H54 (cell line): ENCODE data around the gene ACAD9.
"Not testable (repeated sequence)": the region's sequence is repeated elsewhere in the genome, so short reads cannot be mapped to it uniquely, and the experiment has no call there.

Experiments
- DNase-seq: peaks from one replicate; pipeline ENCODE4 v3.0.0; 2011; ENCODE audit warnings: low spot score, mixed read lengths; ENCODE audit not compliant: insufficient read length
- FAIRE-seq: peaks from 3 replicates; lab custom pipeline; 2011; peaks lifted over from hg19 to GRCh38; lab: Jason Lieb, UNC
- POLR2A ChIP-seq: IDR thresholded peaks from 2 replicates; pipeline ENCODE4 v1.6.1; 2011; ENCODE audit warnings: low read depth, mild to moderate bottlenecking, low read length

Gene ACAD9

GRCh38 chr3:128872744-128873143, 6.7 kb upstream of the ACAD9 start:
- DNase-seq (no peak), FAIRE-seq (no peak)
- no peak for TF ChIP-seq POLR2A

GRCh38 chr3:128873244-128874022, 6.0 kb upstream of the ACAD9 start:
- DNase-seq = no peak
- FAIRE-seq = no peak
- no peak for TF ChIP-seq POLR2A

GRCh38 chr3:128874481-128875180, 4.8 kb upstream of the ACAD9 start:
- DNase-seq = no peak
- no peak for FAIRE-seq
- no peak for TF ChIP-seq POLR2A

GRCh38 chr3:128875556-128876120, 3.8 kb upstream of the ACAD9 start:
- no peak for DNase-seq
- TF ChIP-seq POLR2A = no peak
- no peak for FAIRE-seq

GRCh38 chr3:128878011-128878457, 1.4 kb upstream of the ACAD9 start:
- FAIRE-seq (no peak), DNase-seq (no peak)
- TF ChIP-seq POLR2A = no peak

- DNase-seq (peak; percentile 64), FAIRE-seq (no peak)
- no peak for TF ChIP-seq POLR2A
These were observed 780 bp upstream of the ACAD9 start for GRCh38 chr3:128878556-128879124.

- no peak for TF ChIP-seq POLR2A
- no peak for FAIRE-seq
- DNase-seq = peak; percentile 17
These were observed 571 bp downstream of the ACAD9 start for GRCh38 chr3:128879991-128880390.

GRCh38 chr3:128880455-128880854, 1.0 kb downstream of the ACAD9 start:
- FAIRE-seq = not testable (repeated sequence)

GRCh38 chr3:128881576-128881975, 2.2 kb downstream of the ACAD9 start:
- FAIRE-seq = no peak
- no peak for DNase-seq
- no peak for TF ChIP-seq POLR2A

More at GRCh38 chr3:128880455-128880854, 1.0 kb downstream of the ACAD9 start:
- DNase-seq = not testable (repeated sequence)

- no peak for TF ChIP-seq POLR2A
- DNase-seq (no peak), FAIRE-seq (no peak)
These were observed 3.3 kb downstream of the ACAD9 start for GRCh38 chr3:128882719-128883118.

- no peak for FAIRE-seq
- no peak for DNase-seq
- no peak for TF ChIP-seq POLR2A
These were observed 5.6 kb downstream of the ACAD9 start for GRCh38 chr3:128884992-128885391.

GRCh38 chr3:128889139-128889894, 9.9 kb downstream of the ACAD9 start:
- DNase-seq (no peak), FAIRE-seq (no peak)
- TF ChIP-seq POLR2A = no peak

GRCh38 chr3:128895843-128896697, 16.6 kb downstream of the ACAD9 start:
- no peak for TF ChIP-seq POLR2A
- FAIRE-seq (no peak), DNase-seq (no peak)
